GM21360 (cell line): ENCODE measurements around the gene EIPR1.
"Not testable (repeated sequence)": the region's sequence is repeated elsewhere in the genome, so short reads cannot be mapped to it uniquely, and the experiment has no call there.

Source experiments
- ATAC-seq: cut with Tn5 transposase; IDR thresholded peaks from one replicate; pipeline ENCODE4 v1.9.1; 2021; ENCODE audit warnings: mild to moderate bottlenecking, moderate library complexity; ENCODE audit not compliant: unreplicated experiment

The EIPR1 gene

GRCh38 chr2:3291113-3291512, 86.5 kb downstream of the EIPR1 start:
- no peak for ATAC-seq

- ATAC-seq, result no peak
These were observed 87.0 kb downstream of the EIPR1 start for GRCh38 chr2:3290655-3291054.

- no peak for ATAC-seq
These were observed 87.6 kb downstream of the EIPR1 start for GRCh38 chr2:3289971-3290370.

- ATAC-seq, result no peak
These were observed 88.1 kb downstream of the EIPR1 start for GRCh38 chr2:3289526-3289925.

- ATAC-seq, result no peak
These were observed 88.5 kb downstream of the EIPR1 start for GRCh38 chr2:3289171-3289515.

GRCh38 chr2:3288470-3289170, 89.0 kb downstream of the EIPR1 start:
- ATAC-seq, result no peak

GRCh38 chr2:3287896-3288295, 89.7 kb downstream of the EIPR1 start:
- ATAC-seq, result no peak

GRCh38 chr2:3286646-3287036, 91.0 kb downstream of the EIPR1 start:
- not testable (repeated sequence) for ATAC-seq

GRCh38 chr2:3285901-3286645, 91.5 kb downstream of the EIPR1 start:
- no peak for ATAC-seq

- no peak for ATAC-seq
These were observed 92.7 kb downstream of the EIPR1 start for GRCh38 chr2:3284657-3285630.

- not testable (repeated sequence) for ATAC-seq
These were observed 93.6 kb downstream of the EIPR1 start for GRCh38 chr2:3283876-3284656.

GRCh38 chr2:3283206-3283605, 94.4 kb downstream of the EIPR1 start:
- ATAC-seq, result no peak

GRCh38 chr2:3282056-3282998, 95.3 kb downstream of the EIPR1 start:
- no peak for ATAC-seq

- no peak for ATAC-seq
These were observed 96.7 kb downstream of the EIPR1 start for GRCh38 chr2:3280683-3281520.

- ATAC-seq, result no peak
These were observed 97.4 kb downstream of the EIPR1 start for GRCh38 chr2:3280197-3280596.

- ATAC-seq, result no peak
These were observed 98.2 kb downstream of the EIPR1 start for GRCh38 chr2:3279236-3279960.

- no peak for ATAC-seq
These were observed 98.9 kb downstream of the EIPR1 start for GRCh38 chr2:3278521-3279218.
